K562 (cell line): Measurements from ENCODE around the gene MATCAP1. TPM values are rescaled to one million over a fixed set of nuclear protein-coding genes. Genes with fewer than 3 reads are reported as not detected.

ENCODE experiments used
- ATAC-seq: fragments of 200-7000 bp; cut with Tn5 transposase; 3 replicates; pipeline ENCODE4 v1.9.1; 2020; ENCODE audit warnings: moderate library complexity
- BruUV-seq: library from RNA; stranded (reverse); fragments of 400-500 nt; replicated peaks from 2 replicates; lab custom pipeline; 2021; lab: Mats Ljungman, UMichigan
- CTCF ChIA-PET: fragments of 300-600 bp; formaldehyde crosslinking; extraction: SDS; loops from one replicate; lab custom pipeline; 2021; ENCODE audit warnings: low intra/inter-chr PET ratio; lab: Yijun Ruan, JAX
- POLR2A ChIA-PET: fragments of 300-600, 350-650 bp; sonication (Branson Sonifier 250); formaldehyde crosslinking; extraction: SDS; loops from one replicate; lab custom pipeline; 2021; ENCODE audit warnings: antibody characterized with exemption, inconsistent platforms; lab: Yijun Ruan, JAX
- DNase-seq, 4 experiments: peaks; one replicate each; pipeline versions ENCODE4 v3.0.0 to v3.0.0-alpha.2; 2011 to 2018; ENCODE audit warnings: low spot score in 3 of 4, mixed read lengths in 3 of 4; ENCODE audit errors: extremely low read depth in 1 of 4
- FAIRE-seq: peaks from 2 replicates; lab custom pipeline; 2011; peaks lifted over from hg19 to GRCh38; lab: Jason Lieb, UNC
- H2AFZ ChIP-seq: 2 replicates; pipeline ENCODE4 v1.6.0; 2011; ENCODE audit warnings: low read depth, low read length, control low read depth, inconsistent platforms
- H3K27ac ChIP-seq: fragments of 200-600 bp; 3 replicates; pipeline ENCODE4 v1.8.0; 2011; ENCODE audit warnings: low read depth, mild to moderate bottlenecking, control low read depth, inconsistent platforms, low read length, moderate library complexity, mixed read lengths; ENCODE audit errors: extremely low read depth
- H3K27me3 ChIP-seq, 2 experiments: fragments of 300-600 bp in 1 of 2; 2 replicates in 1 of 2; 3 replicates in 1 of 2; pipeline versions ENCODE4 v1.6.0 to v1.8.0; 2011; ENCODE audit warnings: inconsistent platforms in 2 of 2, low read length in 2 of 2, mild to moderate bottlenecking in 1 of 2, mixed read lengths in 1 of 2, moderate library complexity in 1 of 2; ENCODE audit not compliant: control insufficient read depth in 2 of 2, insufficient read depth in 2 of 2
- H3K36me3 ChIP-seq: fragments of 300-600 bp; 3 replicates; pipeline ENCODE4 v1.8.0; 2011; ENCODE audit warnings: mild to moderate bottlenecking, low read length, inconsistent platforms; ENCODE audit not compliant: control insufficient read depth, insufficient read depth
- H3K4me1 ChIP-seq, 2 experiments: fragments of 200-600 bp in 1 of 2; replicated peaks in 1 of 2; 2 replicates in 1 of 2; 3 replicates in 1 of 2; pipeline versions ENCODE4 v1.5.1 to v1.8.0; 2011; ENCODE audit warnings: inconsistent platforms in 2 of 2, low read length in 2 of 2, mild to moderate bottlenecking in 1 of 2, mixed read lengths in 1 of 2, moderate library complexity in 1 of 2; ENCODE audit not compliant: control insufficient read depth in 2 of 2, insufficient read depth in 2 of 2
- H3K4me2 ChIP-seq: 2 replicates; pipeline ENCODE4 v1.6.1; 2011; ENCODE audit warnings: low read length, control low read depth, inconsistent platforms, mixed read lengths; ENCODE audit not compliant: insufficient read depth
- H3K4me3 ChIP-seq: fragments of 200-600 bp; sonication (generic), shearing (Covaris generic); 2 replicates; pipeline ENCODE4 v1.5.1; 2016; ENCODE audit warnings: control low read depth, inconsistent platforms
- H3K79me2 ChIP-seq: fragments of 200-600 bp; 3 replicates; pipeline ENCODE4 v1.8.0; 2011; ENCODE audit warnings: low read length, inconsistent platforms; ENCODE audit not compliant: control insufficient read depth, insufficient read depth
- H3K9ac ChIP-seq, 2 experiments: 2 replicates each; pipeline versions ENCODE4 v1.6.0 to v1.6.1; 2011; ENCODE audit warnings: low read depth in 2 of 2, low read length in 2 of 2, control low read depth in 1 of 2, inconsistent platforms in 1 of 2, mild to moderate bottlenecking in 1 of 2, mixed read lengths in 1 of 2; ENCODE audit not compliant: insufficient read depth in 1 of 2
- H3K9me1 ChIP-seq: one replicate; pipeline ENCODE4 v1.6.0; 2011; ENCODE audit warnings: inconsistent platforms, mild to moderate bottlenecking, low read length, moderate library complexity; ENCODE audit not compliant: control insufficient read depth, insufficient read depth
- H3K9me3 ChIP-seq: replicated peaks from 2 replicates; pipeline ENCODE4 v1.5.1; 2011; ENCODE audit warnings: low read depth, low read length, inconsistent platforms; ENCODE audit not compliant: control insufficient read depth, insufficient read depth
- H4K20me1 ChIP-seq: replicated peaks from 2 replicates; pipeline ENCODE4 v1.6.1; 2011; ENCODE audit warnings: low read length, inconsistent platforms, mixed read lengths; ENCODE audit not compliant: control insufficient read depth, insufficient read depth
- CREBBP ChIP-seq: IDR thresholded peaks from one replicate; pipeline ENCODE4 v1.6.1; 2012; ENCODE audit warnings: low read depth, mild to moderate bottlenecking, control low read depth, inconsistent platforms, low read length
- FOXJ2 ChIP-seq: fragments of 200-800 bp; sonication (Bioruptor generic); IDR thresholded peaks from 2 replicates; pipeline ENCODE4 v1.6.1; 2016; ENCODE audit warnings: missing genetic modification characterization, missing compliant biosample characterization
- FOXK2 ChIP-seq, 2 experiments: fragments of 450-650 bp; IDR thresholded peaks in 1 of 2; conservative IDR thresholded peaks in 1 of 2; 2 replicates each; pipeline ENCODE4 v1.6.1; 2016; ENCODE audit warnings: low read depth in 2 of 2, mild to moderate bottlenecking in 1 of 2
- HCFC1 ChIP-seq: IDR thresholded peaks from 2 replicates; pipeline ENCODE4 v1.6.1; 2012; ENCODE audit warnings: low read depth, low read length, improper control_type of control experiment
- MAFG ChIP-seq: fragments of 450-650 bp; conservative IDR thresholded peaks from 2 replicates; pipeline ENCODE4 v1.6.1; 2016; ENCODE audit warnings: missing genetic modification characterization, missing compliant biosample characterization
- MAZ ChIP-seq, 2 experiments: fragments of 450-650 bp in 1 of 2; sonication (generic) in 1 of 2; formaldehyde crosslinking; IDR thresholded peaks in 1 of 2; conservative IDR thresholded peaks in 1 of 2; 2 replicates each; pipeline versions ENCODE4 v1.4.0 to v1.5.0; 2020; ENCODE audit warnings: mild to moderate bottlenecking in 1 of 2, missing genetic modification reagents in 1 of 2
- MTA2 ChIP-seq: fragments of 450-650 bp; IDR thresholded peaks from 2 replicates; pipeline ENCODE4 v1.6.1; 2016; ENCODE audit warnings: low read depth
- RCOR1 ChIP-seq, 2 experiments: IDR thresholded peaks; 2 replicates each; pipeline ENCODE4 v1.6.1; 2012; ENCODE audit warnings: low read depth in 2 of 2, low read length in 2 of 2, borderline replicate concordance in 1 of 2, improper control_type of control experiment in 1 of 2
- RFX7 ChIP-seq: fragments of 250-450 bp; sonication (Bioruptor Pico); IDR thresholded peaks from 2 replicates; pipeline ENCODE4 v1.5.1; 2021; ENCODE audit warnings: mild to moderate bottlenecking
- SETDB1 ChIP-seq: IDR thresholded peaks from one replicate; pipeline ENCODE4 v1.6.1; 2012; ENCODE audit warnings: low read length, control low read depth, inconsistent platforms
- SIRT6 ChIP-seq: IDR thresholded peaks from one replicate; pipeline ENCODE4 v1.6.1; 2012; ENCODE audit warnings: low read depth, mild to moderate bottlenecking, control low read depth, inconsistent platforms, low read length, moderate library complexity
- SRSF9 ChIP-seq: fragments of 200-400 bp; formaldehyde crosslinking; IDR thresholded peaks from 2 replicates; pipeline ENCODE4 v1.6.1; 2017; ENCODE audit warnings: low read depth, low read length, borderline replicate concordance
- USF1 ChIP-seq: sonication (generic); formaldehyde crosslinking; IDR thresholded peaks from 2 replicates; pipeline ENCODE4 v1.9.0; 2022; ENCODE audit warnings: mild to moderate bottlenecking, missing genetic modification reagents
- ZNF212 ChIP-seq: fragments of 450-650 bp; formaldehyde crosslinking; IDR thresholded peaks from 2 replicates; pipeline ENCODE4 v1.4.0; 2020; ENCODE audit warnings: mild to moderate bottlenecking
- ZNF445 ChIP-seq: fragments of 250-450 bp; sonication (Bioruptor Pico); IDR thresholded peaks from 2 replicates; pipeline ENCODE4 v1.4.0; 2020; ENCODE audit warnings: low read depth, mild to moderate bottlenecking, moderate library complexity
- WGBS: fragments of 100-300 bp; shearing (Covaris generic); methylation state at CpG from one replicate; pipeline ENCODE4 v1.1.6; 2016; ENCODE audit warnings: low coverage, mixed read lengths; ENCODE audit not compliant: insufficient coverage; ENCODE audit errors: missing lambda C conversion rate; 5-methylcytosine and 5-hydroxymethylcytosine counted together
- in situ Hi-C: fragments of 300-500 bp; cut with MboI; formaldehyde crosslinking; loops from 4 replicates; pipeline ENCODE4 v1.15.0; 2018; ENCODE audit warnings: inconsistent platforms, mixed read lengths
- intact Hi-C: fragments of 100-400 bp; cut with micrococcal nuclease; formaldehyde crosslinking; loops from 2 replicates; pipeline ENCODE4 v1.14.2; 2022
- polyA plus RNA-seq, 8 experiments: library from polyadenylated mRNA; depleted of rRNA in 4 of 8; stranded (reverse) in 5 of 8; unstranded in 3 of 8; fragments of >200 nt; fragmentation: Nextera tagmentation in 2 of 8; fragmentation: Illumina TruSeq in 1 of 8; extraction: Ambion mirVana in 2 of 8; extraction: Trizol in 1 of 8; gene quantifications; 2 replicates each; pipeline versions ENCODE4 v1.2.1 to v1.2.3, GENCODE V29; 2011 to 2014; ENCODE audit warnings: inconsistent platforms in 1 of 8, missing spikeins in 1 of 8
- total RNA-seq, 7 experiments: library from RNA; depleted of rRNA in 6 of 7; stranded (reverse); fragments of >200 nt in 6 of 7; fragmentation: Illumina TruSeq in 2 of 7; extraction: Trizol in 2 of 7; gene quantifications; 2 replicates each; pipeline versions ENCODE4 v1.2.1 to v1.2.3, GENCODE V29; 2011 to 2021; ENCODE audit warnings: low replicate concordance in 1 of 7
- TF ChIP-seq, protein P1 (sequence below), 2 experiments: fragments of 450-650 bp; conservative IDR thresholded peaks; 2 replicates each; pipeline ENCODE4 v1.6.1; 2017; ENCODE audit warnings: mild to moderate bottlenecking in 2 of 2, moderate library complexity in 2 of 2

MATCAP1 gene
- total and polyA plus RNA-seq, 9 of the 15 experiments (the other 6 are each of a cell fraction or from before 2014, with no cell fraction given), result 3.4 to 20.5 (median 10.3) TPM

GRCh38 chr16:67213197-67214019 lies 29.6 kb upstream of the MATCAP1 start:
- ChIA-PET POLR2A (interaction anchor here (0.9 kb wide), 1 partner anchor 10 kb away, joined by 3 read pairs; no protein-coding TSS in a partner anchor), CTCF (no interaction called here)
- in situ Hi-C loops, result no loop called here
- Histone ChIP-seq H3K27me3 (no peaks in the 10 kb centered on the region), H3K4me1 (peaks cover 20 to 43% of the 10 kb centered on the region in 2 experiments), H2AFZ (no peak overlapping the region), H3K9ac (peak overlapping the region in 1 of 2 experiments; percentile 70; a peak in 2 of 4 replicates), H3K36me3 (no peaks in the 10 kb centered on the region), H3K79me2 (no peaks in the 10 kb centered on the region), H3K9me1 (no peaks in the 10 kb centered on the region), H3K4me2 (no peak overlapping the region), H4K20me1 (no peaks in the 10 kb centered on the region), H3K4me3 (no peak overlapping the region), H3K27ac (no peak overlapping the region), H3K9me3 (no peaks in the 10 kb centered on the region)
- TF ChIP-seq MAZ (CRISPR knock-in tag; conservative IDR thresholded peaks at IDR 0.05 in 1 of 2, IDR thresholded peaks at IDR 0.05 in 1 of 2), result no peak
- no peak for TF ChIP-seq ZNF212 (CRISPR knock-in tag)
- no peak for TF ChIP-seq HCFC1
- no peak for TF ChIP-seq CREBBP
- TF ChIP-seq SIRT6, result no peak
- no peak for TF ChIP-seq USF1
- TF ChIP-seq FOXK2 (conservative IDR thresholded peaks at IDR 0.05 in 1 of 2, IDR thresholded peaks at IDR 0.05 in 1 of 2; ENCODE audit: low read depth in 2 of 2), result no peak
- no peak for TF ChIP-seq MAFG
- no peak for TF ChIP-seq RCOR1 (IDR thresholded peaks at IDR 0.05; ENCODE audit: borderline replicate concordance in 1 of 2, low read depth in 2 of 2, low read length in 2 of 2)
- no peak for TF ChIP-seq SRSF9
- TF ChIP-seq, protein P1, sequence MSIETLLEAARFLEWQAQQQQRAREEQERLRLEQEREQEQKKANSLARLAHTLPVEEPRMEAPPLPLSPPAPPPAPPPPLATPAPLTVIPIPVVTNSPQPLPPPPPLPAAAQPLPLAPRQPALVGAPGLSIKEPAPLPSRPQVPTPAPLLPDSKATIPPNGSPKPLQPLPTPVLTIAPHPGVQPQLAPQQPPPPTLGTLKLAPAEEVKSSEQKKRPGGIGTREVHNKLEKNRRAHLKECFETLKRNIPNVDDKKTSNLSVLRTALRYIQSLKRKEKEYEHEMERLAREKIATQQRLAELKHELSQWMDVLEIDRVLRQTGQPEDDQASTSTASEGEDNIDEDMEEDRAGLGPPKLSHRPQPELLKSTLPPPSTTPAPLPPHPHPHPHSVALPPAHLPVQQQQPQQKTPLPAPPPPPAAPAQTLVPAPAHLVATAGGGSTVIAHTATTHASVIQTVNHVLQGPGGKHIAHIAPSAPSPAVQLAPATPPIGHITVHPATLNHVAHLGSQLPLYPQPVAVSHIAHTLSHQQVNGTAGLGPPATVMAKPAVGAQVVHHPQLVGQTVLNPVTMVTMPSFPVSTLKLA (conservative IDR thresholded peaks at IDR 0.05), result no peak
- no peak for TF ChIP-seq RFX7 (CRISPR knock-in tag)
- no peak for TF ChIP-seq MTA2
- TF ChIP-seq FOXJ2, result no peak
- TF ChIP-seq ZNF445 (CRISPR knock-in tag), result no peak
- no peak for TF ChIP-seq SETDB1
- intact Hi-C loops, result no loop called here
- WGBS, result 45% methylated on average over 7 of the region's 8 CpGs
- ATAC-seq, result no peak
- no peak for DNase-seq
- FAIRE-seq, result no peak
- BruUV-seq, result no TSS peak
